ENCODE results near the gene NTNG1.
"Not testable (repeated sequence)": the region's sequence is repeated elsewhere in the genome, so short reads cannot be mapped to it uniquely, and the experiment has no call there.

Gene NTNG1

DNA sequence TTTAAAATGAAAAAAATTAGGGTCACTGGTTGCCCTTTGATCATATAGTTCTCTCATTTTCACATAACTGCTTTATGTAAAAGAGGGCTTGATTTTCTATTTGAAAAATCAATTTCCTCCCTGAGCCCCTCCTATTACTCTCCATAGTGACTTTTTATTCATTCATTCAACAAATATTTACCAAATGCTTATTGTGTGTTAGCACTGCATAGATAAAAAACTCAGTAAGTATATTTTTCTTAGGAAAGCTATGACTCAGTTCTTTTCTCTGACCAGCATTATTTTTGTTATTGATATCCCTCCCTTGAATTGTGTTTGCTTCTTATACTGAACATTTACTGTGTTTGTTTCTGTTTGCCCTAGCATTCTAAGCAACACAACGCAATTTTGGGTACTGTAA lies 59.8 kb downstream of the NTNG1 start:
- DNase-seq, result no peak

DNA sequence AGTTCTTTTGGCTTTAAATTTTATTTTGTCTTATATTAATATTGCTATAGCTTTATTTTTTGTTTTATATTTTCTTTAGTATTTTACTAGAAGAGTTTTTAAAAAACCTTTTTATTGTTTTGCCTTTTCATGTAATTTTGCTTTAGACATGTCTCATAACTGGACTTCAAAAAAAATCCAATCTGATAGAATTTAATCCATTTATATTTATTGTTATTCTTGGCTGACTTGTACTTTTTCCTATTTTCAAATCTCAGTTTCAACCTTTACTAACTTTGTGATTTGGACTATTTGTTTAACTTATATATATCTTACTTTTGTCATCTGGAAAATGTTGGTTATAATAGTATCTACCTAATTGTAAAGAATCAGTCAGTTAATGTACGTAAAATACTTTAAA lies 61.2 kb downstream of the NTNG1 start:
- no peak for DNase-seq

- DNase-seq, result no peak
These were observed 72.4 kb downstream of the NTNG1 start for GRCh38 chr1:107213225-107213624.

- DNase-seq, result no peak
These were observed 79.2 kb downstream of the NTNG1 start for GRCh38 chr1:107220036-107220435.

DNA sequence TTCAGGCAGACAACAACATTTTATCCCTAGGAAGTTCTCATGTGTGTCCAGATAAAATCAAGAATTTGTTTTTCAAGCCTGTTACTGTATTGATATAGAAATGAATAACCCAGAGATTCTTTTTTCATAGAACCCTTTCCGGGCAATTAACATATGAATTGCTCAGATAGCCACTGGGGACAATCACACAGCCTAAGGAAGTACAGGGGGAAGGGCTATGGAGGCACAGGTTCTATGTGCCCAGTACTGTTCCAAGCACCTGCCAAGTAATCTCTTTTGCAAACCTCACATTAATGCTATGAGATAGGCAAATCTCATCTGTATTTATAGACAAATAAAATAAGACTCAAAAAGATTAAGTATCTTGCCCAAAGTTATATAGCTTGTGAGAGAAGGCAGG lies 84.9 kb downstream of the NTNG1 start:
- no peak for DNase-seq

GRCh38 chr1:107228704-107229371 lies 88.0 kb downstream of the NTNG1 start:
- DNase-seq, result no peak

- DNase-seq, result no peak
These were observed 88.9 kb downstream of the NTNG1 start for GRCh38 chr1:107229711-107230110.

DNA sequence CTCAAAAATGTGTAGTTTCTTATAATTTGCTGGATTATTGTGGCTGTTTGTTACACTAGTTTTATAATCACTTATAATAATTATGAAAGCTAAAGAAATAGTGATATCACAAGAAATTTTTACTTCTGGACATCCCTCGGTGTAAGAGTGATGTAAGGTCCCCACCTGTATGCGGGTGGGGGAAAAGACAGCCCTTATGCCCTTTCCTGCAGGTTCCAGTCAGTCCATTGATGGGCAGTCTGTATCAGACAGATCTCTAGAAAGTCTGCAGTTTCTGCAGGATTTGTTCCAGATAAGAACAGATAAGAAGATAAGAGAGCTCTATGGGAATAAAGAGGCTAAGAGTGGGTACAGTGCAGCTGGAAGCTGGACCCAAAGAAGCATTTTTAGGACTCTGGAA lies 89.3 kb downstream of the NTNG1 start:
- no peak for DNase-seq

- no peak for DNase-seq
These were observed 90.5 kb downstream of the NTNG1 start for GRCh38 chr1:107231291-107231690.

- no peak for DNase-seq
These were observed 91.6 kb downstream of the NTNG1 start for GRCh38 chr1:107232426-107232825.

- not testable (repeated sequence) for DNase-seq
These were observed 95.9 kb downstream of the NTNG1 start for GRCh38 chr1:107236760-107237159.

- no peak for DNase-seq
These were observed 102.6 kb downstream of the NTNG1 start for GRCh38 chr1:107243461-107243860.

DNA sequence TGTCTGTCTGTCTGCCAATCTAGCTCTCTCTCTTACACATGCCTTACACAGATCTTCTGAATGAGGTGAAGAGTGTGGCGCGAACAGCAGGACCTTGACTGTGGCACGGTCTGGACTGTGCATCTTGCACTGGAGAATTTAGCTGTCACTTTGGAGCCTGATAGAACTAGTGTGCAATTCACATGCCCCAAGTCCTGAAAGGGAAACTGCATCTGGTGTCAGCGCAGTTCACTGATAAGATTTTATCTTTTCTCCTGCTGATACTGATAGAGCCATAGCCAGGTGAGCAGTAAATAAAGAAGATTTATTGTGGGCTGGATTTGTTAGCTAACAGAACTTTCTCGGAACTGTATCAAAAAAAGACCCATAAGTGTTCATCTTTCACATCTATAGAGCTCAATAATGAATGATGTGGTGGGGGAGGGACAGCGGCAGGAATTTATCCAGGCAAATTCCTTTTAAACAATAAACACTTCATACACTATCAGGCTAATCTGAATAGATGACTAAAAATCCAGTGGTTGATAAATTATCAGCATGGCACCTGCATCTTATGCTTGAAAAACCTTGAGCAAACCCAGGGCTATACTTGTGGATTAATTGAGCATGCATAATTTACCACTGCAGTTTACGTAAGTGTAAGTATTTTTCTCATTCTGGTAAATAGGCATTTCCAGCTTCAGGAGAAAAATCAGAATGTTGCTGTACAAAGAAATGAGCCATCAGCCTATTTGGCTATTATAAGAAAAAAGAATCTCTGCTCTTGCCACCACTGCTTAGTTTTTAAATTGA lies 104.1 kb downstream of the NTNG1 start:
- no peak for DNase-seq

DNA sequence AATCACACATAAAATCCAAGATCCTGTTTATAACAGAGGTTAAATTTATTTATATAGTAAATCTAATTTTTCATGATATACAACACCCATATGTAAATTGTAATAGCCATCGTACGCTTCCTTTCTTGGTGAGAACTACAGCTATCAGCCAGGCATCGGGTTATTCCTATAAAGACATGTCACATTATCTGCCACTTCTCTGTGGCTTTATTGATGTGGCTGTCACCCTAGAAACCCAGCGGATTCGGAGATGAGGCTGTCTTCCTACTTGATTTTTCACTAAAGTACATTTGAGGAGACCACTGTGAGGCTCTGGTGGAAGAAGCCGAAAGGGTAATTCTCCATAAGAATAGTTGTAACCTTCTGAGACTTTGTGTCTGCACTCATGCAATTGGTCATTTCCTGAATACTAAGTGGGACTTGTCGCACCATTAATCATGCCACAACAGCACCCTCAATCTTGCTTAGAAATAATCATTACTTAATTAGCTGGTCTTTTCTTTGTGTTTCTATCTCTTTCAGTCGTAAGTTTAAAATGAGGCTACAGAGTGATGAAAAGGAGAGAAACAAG lies 106.0 kb downstream of the NTNG1 start:
- DNase-seq, result no peak

DNA sequence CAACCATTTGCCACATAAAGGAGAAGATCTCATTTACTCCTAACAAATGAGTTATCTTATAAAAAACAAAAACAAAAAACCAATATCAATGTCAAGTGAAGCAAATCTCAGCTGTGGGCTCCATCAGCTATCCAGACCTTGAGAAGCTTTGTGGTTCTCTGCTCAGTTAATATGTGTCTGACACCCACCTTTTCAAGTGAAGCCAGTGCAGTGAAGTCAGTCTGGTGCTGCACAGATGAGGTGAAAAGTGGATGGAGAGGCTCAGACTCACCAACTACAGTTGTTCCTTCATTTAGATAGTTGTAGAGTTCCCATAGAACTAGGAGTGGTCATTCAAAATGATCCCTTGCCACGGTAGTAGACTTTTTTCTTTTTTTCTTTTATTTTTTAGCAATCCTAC lies 106.8 kb downstream of the NTNG1 start:
- no peak for DNase-seq

DNA sequence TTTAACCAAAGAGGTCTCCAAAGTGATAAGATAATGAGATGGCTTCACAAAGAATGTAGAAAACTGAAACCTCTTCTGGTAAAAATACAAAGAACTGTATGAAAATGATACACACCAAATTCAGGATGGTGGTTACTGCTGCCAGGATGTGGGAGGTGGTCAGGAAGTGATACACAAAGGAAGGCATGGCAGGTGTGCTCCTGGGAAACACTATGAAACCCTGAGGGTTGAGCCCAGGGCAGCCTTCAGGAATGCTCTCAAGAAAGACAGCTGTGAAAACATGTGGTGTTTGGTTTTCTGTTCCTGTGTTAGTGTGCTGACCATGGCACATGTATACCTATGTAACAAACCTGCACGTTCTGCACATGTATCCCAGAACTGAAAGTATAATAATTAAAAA lies 109.3 kb downstream of the NTNG1 start:
- DNase-seq, result no peak

DNA sequence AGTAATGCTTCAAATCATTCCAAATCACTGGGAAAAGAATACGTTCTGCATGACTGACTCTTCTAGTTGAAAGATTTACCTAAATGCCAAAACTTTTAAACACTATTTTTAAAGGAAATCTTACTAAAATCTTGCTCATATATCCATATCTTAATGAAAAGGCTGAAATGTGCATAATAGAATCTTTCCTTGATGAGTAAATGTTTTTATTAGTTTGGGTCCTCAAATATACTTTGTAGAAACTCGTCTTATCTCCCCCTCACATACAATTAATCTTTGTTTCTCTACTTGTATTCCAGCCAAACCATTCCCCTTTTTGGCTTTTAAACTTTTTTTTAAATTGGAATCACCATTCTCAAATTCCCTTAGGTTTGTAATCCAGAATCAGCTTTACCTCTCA lies 110.2 kb downstream of the NTNG1 start:
- DNase-seq, result no peak

GRCh38 chr1:107251839-107252238 lies 111.0 kb downstream of the NTNG1 start:
- no peak for DNase-seq

DNA sequence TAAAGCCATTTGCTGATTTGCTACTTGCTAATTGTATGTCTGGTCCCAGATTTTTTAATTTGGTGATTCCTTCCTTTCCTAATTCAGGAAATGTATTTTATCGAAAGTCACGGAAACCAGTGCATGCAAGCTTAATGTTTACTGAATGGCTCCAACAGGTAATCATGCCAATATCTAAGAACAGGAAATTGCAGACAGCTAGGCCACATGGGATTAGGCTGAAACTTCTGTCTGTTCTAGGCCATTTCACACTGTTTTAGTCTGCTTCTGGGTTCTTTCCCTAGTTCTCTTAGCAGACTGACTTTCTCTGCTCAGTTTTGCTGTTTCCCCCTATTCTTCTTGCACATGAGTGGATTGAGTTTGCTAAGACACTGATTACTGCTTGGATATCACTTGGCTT lies 111.4 kb downstream of the NTNG1 start:
- DNase-seq, result no peak

DNA sequence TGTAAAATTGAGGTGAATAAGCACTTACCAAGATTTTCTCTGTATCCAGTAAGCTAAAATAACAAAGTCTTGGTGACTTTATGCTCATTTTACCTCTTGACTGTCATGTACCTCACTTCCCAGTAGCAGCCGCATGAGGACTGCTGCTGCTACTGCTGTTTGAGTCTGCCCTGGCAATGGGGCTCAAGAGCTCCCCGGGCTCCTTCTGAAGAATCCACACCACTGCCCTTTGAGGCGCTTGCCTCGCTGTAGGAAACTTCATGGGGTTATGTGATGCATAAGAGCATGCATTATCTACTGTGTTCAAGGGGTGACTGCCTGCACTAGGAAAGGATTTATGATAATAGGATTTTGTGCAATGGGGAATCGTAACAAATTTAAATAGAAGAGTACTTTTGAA lies 113.5 kb downstream of the NTNG1 start:
- DNase-seq, result no peak

DNA sequence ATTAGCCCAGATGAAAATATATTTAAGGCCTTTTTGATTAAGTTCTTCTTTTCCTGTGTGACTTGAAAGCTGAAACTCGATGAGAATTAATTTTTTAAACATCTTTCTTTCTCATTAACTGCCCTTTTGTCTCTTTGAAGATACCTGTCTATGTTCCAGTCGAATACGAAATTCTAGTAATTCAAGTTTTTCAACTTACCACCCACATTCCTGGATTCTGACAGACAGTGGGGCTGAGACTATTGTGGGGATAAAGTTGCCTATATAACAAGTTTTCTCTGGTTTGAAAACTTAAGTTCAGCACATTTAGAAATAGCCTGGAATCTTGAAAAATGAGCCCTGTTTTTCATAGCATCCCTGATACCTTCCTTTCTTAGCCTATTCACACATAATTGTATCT lies 114.6 kb downstream of the NTNG1 start:
- no peak for DNase-seq

DNA sequence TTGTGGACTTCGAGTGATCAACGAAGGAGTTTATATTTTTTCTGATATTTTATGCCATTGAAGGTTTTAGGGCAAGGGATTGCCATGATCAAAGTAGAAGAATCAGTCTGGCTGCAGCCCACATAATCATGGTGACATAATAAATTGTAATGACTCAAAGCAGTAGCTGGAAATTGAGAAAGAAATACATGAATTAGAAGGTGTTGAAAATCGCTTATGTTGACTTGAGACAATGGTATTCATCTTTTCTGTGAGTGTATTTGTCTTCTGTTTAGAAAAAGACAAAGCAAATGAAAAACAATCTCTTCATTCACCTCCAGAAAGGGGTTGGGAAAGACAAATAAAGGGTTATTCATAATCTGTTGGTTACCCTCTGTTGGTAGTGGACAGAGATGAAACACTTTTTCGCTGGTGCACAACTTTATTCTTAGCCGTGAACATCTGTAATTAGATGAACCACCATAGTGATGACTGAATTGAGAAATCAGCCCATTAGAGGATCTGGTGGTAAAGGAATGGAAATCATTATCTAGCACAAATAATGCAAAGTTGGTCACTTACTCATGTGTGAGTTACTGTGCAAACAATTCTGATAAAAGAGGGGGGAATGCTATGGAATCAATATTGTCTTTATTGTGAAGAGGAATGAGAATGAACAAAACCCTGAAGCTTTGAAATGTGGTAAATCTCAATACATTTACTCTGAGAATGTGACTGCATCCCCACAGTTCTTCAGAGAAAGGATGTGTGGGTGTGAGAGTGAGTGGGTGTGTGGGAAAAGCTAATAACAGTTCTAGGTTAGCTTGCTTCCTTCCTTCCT lies 121.8 kb downstream of the NTNG1 start:
- DNase-seq, result no peak

- DNase-seq, result no peak
These were observed 122.6 kb downstream of the NTNG1 start for GRCh38 chr1:107263291-107263915.

All from activated T-cell treated with anti-CD3 and anti-CD28 coated beads, Interleukin-2, amount 50 U/mL, for 1 hour (primary cell).